ENCODE data around the gene DDC.
"Not testable (repeated sequence)": the region's sequence is repeated elsewhere in the genome, so short reads cannot be mapped to it uniquely, and the experiment has no call there.

Gene DDC

GRCh38 chr7:50577569-50577968, 12.4 kb upstream of the DDC start:
- H3K36me3 ChIP-seq (ENCODE audit: control insufficient read depth, insufficient read depth, low read length), result no peaks in the 10 kb centered on the region
- DNase-seq (ENCODE audit: extremely low read depth, insufficient read length), result no peak
- no peak overlapping the region for H3K4me3 ChIP-seq (replicated peaks; ENCODE audit: low read depth, low read length)
- TF ChIP-seq CTCF (IDR thresholded peaks at IDR 0.05; ENCODE audit: insufficient read depth, low read length, poor library complexity, severe bottlenecking), result no peak
- H3K27me3 ChIP-seq (replicated peaks; ENCODE audit: control insufficient read depth, insufficient read depth, low read length), result no peaks in the 10 kb centered on the region

- not testable (repeated sequence) for DNase-seq (ENCODE audit: extremely low read depth, insufficient read length); H3K27me3 ChIP-seq (replicated peaks; ENCODE audit: control insufficient read depth, insufficient read depth, low read length); H3K36me3 ChIP-seq (ENCODE audit: control insufficient read depth, insufficient read depth, low read length); H3K4me3 ChIP-seq (replicated peaks; ENCODE audit: low read depth, low read length)
Measured at GRCh38 chr7:50576388-50576787, 11.2 kb upstream of the DDC start.

- Histone ChIP-seq H3K4me3 (replicated peaks; ENCODE audit: low read depth, low read length) (no peak overlapping the region), H3K27me3 (replicated peaks; ENCODE audit: control insufficient read depth, insufficient read depth, low read length) (no peaks in the 10 kb centered on the region; the same call in 1 of the 2 replicates), H3K36me3 (ENCODE audit: control insufficient read depth, insufficient read depth, low read length) (no peaks in the 10 kb centered on the region)
- no peak for TF ChIP-seq CTCF (IDR thresholded peaks at IDR 0.05; ENCODE audit: insufficient read depth, low read length, poor library complexity, severe bottlenecking)
- DNase-seq (ENCODE audit: extremely low read depth, insufficient read length), result no peak
Measured at GRCh38 chr7:50567715-50568261, 2.6 kb upstream of the DDC start.

- H3K4me3 ChIP-seq (replicated peaks; ENCODE audit: low read depth, low read length), result no peak overlapping the region
- TF ChIP-seq CTCF (IDR thresholded peaks at IDR 0.05; ENCODE audit: insufficient read depth, low read length, poor library complexity, severe bottlenecking), result no peak
- no peak for DNase-seq (ENCODE audit: extremely low read depth, insufficient read length)
- H3K36me3 ChIP-seq (ENCODE audit: control insufficient read depth, insufficient read depth, low read length), result no peaks in the 10 kb centered on the region
- no peaks in the 10 kb centered on the region; the same call in none of the 2 replicates for H3K27me3 ChIP-seq (replicated peaks; ENCODE audit: control insufficient read depth, insufficient read depth, low read length)
Measured at GRCh38 chr7:50565977-50566376, 772 bp upstream of the DDC start.

- no peak for DNase-seq (ENCODE audit: extremely low read depth, insufficient read length)
- no peak overlapping the region for H3K4me3 ChIP-seq (replicated peaks; ENCODE audit: low read depth, low read length)
- H3K36me3 ChIP-seq (ENCODE audit: control insufficient read depth, insufficient read depth, low read length), result no peaks in the 10 kb centered on the region
- no peak for TF ChIP-seq CTCF (IDR thresholded peaks at IDR 0.05; ENCODE audit: insufficient read depth, low read length, poor library complexity, severe bottlenecking)
- no peaks in the 10 kb centered on the region; the same call in none of the 2 replicates for H3K27me3 ChIP-seq (replicated peaks; ENCODE audit: control insufficient read depth, insufficient read depth, low read length)
Measured at GRCh38 chr7:50565559-50565916, 333 bp upstream of the DDC start.

- TF ChIP-seq CTCF (IDR thresholded peaks at IDR 0.05; ENCODE audit: insufficient read depth, low read length, poor library complexity, severe bottlenecking), result no peak
- Histone ChIP-seq H3K36me3 (ENCODE audit: control insufficient read depth, insufficient read depth, low read length) (no peaks in the 10 kb centered on the region), H3K4me3 (replicated peaks; ENCODE audit: low read depth, low read length) (no peak overlapping the region), H3K27me3 (replicated peaks; ENCODE audit: control insufficient read depth, insufficient read depth, low read length) (no peaks in the 10 kb centered on the region; the same call in none of the 2 replicates)
- DNase-seq (ENCODE audit: extremely low read depth, insufficient read length), result no peak
Measured at GRCh38 chr7:50564171-50564570, 1.0 kb downstream of the DDC start.

Measured in GM06990 (cell line).